Mucosa of stomach (tissue), 1 donor: ENCODE measurements around the gene HSD17B11.
"Not testable (repeated sequence)": the region's sequence is repeated elsewhere in the genome, so short reads cannot be mapped to it uniquely, and the experiment has no call there.

Experiments used
- H3K27me3 ChIP-seq: one replicate; pipeline ENCODE4 v1.7.0; 2013; ENCODE audit warnings: mild to moderate bottlenecking, low read length; ENCODE audit not compliant: control insufficient read depth, insufficient read depth
- H3K36me3 ChIP-seq: one replicate; pipeline ENCODE4 v1.7.0; 2013; ENCODE audit warnings: low read length; ENCODE audit not compliant: control insufficient read depth, insufficient read depth
- H3K4me1 ChIP-seq: one replicate; pipeline ENCODE4 v1.7.0; 2013; ENCODE audit warnings: mild to moderate bottlenecking, low read length; ENCODE audit not compliant: control insufficient read depth, insufficient read depth
- H3K4me3 ChIP-seq: one replicate; pipeline ENCODE4 v1.7.0; 2013; ENCODE audit warnings: low read length
- H3K9ac ChIP-seq: one replicate; pipeline ENCODE4 v1.7.0; 2013; ENCODE audit warnings: mild to moderate bottlenecking, low read length, moderate library complexity
- H3K9me3 ChIP-seq: one replicate; pipeline ENCODE4 v1.7.0; 2013; ENCODE audit warnings: mild to moderate bottlenecking, low read length, moderate library complexity; ENCODE audit not compliant: control insufficient read depth
- donor health status: Pancreatic carcinoma.

Gene HSD17B11

DNA sequence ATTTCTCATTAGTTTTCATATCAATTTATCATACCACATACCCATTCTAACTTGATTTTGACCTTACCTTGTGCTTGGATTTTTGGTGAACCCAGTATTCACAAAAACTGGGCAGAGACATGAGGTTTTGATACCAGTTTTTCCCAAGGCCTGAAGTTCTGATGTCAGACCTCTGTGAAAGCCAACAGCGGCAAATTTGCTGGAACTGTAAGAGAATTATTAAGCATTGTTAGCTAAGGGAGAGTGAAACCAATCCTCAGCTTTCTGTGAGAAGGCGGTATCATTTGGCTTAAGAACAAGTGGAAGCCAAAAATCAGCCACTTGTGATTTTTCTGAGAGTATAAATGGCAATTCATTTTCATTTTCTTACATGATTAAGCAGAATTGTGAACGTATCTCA is 77.2 kb downstream of the HSD17B11 start:
- no peaks in the 10 kb centered on the region for H3K9me3 ChIP-seq
- H3K36me3 ChIP-seq: no peaks in the 10 kb centered on the region
- H3K27me3 ChIP-seq: no peaks in the 10 kb centered on the region
- H3K9ac ChIP-seq: no peak overlapping the region
- H3K4me3 ChIP-seq: no peak overlapping the region
- H3K4me1 ChIP-seq: no peaks in the 10 kb centered on the region

DNA sequence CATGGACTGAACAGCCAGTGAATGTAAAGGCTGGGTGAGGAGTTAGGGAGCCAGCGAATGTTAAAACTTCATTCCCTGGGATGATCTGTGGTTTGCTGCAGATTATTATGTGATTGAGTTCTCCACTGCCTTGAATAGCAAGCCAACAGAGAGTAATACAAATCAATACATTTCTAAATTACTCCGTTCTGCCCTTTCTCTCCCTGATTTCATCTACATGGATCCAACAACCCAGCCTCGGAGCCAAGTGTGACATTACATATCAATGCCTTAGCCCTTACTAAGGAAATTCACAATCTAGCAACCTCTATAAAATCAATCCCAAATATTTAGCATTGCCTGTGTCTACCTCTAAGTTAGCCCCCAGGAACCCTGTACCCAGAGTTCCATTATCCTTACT is 79.3 kb downstream of the HSD17B11 start:
- no peaks in the 10 kb centered on the region for H3K27me3 ChIP-seq
- no peaks in the 10 kb centered on the region for H3K36me3 ChIP-seq
- H3K4me1 ChIP-seq: no peaks in the 10 kb centered on the region
- H3K9me3 ChIP-seq: no peaks in the 10 kb centered on the region
- no peak overlapping the region for H3K9ac ChIP-seq
- no peak overlapping the region for H3K4me3 ChIP-seq

DNA sequence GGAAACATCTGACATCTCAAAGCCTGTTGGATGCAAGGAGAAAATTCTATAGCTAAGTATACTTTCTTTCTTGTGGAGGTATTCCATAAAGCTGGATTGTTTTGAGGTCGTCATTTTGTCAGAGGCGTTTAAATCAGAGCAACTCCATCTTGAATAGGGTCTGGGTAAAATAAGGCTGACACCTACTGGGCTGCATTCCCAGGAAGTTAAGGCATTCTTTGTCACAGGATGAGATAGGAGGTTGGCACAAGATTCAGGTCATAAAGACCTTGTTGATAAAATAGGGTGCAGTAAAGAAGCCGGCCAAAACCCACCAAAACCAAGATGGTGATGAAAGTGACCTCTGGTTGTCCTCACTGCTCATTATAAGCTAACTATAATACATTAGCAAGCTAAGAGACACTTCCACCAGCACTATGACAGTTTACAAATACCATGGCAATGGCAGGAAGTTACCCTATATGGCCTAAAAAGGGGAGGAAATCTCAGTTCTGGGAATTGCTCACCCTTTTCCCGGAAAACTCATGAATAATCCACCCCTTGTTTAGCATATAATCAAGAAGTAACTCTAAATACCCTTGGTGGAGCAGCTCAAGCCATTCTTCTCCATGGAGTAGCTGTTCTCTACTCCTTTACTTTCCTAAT is 80.2 kb downstream of the HSD17B11 start:
- H3K36me3 ChIP-seq: no peaks in the 10 kb centered on the region

DNA sequence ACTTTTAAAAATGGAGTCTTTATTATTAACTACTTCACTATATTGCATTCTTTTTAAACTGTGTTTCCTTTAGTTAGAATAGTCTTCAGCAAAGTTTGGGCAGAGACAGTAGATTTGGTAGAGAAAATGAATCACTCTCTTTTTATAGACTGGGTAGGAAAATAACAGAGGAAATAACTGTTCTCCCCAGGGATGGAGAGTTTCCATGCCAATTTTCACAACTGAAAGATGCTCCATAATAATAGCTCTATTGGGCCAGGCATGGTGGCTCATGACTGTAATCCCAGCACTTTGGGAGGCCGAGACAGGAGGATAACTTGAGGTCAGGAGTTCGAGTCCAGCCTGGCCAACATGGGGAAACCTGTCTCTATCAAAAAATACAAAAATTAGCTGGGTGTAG is 81.4 kb downstream of the HSD17B11 start:
- H3K27me3 ChIP-seq: no peaks in the 10 kb centered on the region
- no peak overlapping the region for H3K9ac ChIP-seq
- H3K4me3 ChIP-seq: no peak overlapping the region
- peaks cover 6% of the 10 kb centered on the region for H3K4me1 ChIP-seq
- no peaks in the 10 kb centered on the region for H3K9me3 ChIP-seq
- no peaks in the 10 kb centered on the region for H3K36me3 ChIP-seq

More for the DNA sequence above, 80.2 kb downstream of the HSD17B11 start:
- Histone ChIP-seq H3K9ac (no peak overlapping the region), H3K9me3 (no peaks in the 10 kb centered on the region), H3K27me3 (no peaks in the 10 kb centered on the region), H3K4me3 (no peak overlapping the region), H3K4me1 (peaks cover 3% of the 10 kb centered on the region)

DNA sequence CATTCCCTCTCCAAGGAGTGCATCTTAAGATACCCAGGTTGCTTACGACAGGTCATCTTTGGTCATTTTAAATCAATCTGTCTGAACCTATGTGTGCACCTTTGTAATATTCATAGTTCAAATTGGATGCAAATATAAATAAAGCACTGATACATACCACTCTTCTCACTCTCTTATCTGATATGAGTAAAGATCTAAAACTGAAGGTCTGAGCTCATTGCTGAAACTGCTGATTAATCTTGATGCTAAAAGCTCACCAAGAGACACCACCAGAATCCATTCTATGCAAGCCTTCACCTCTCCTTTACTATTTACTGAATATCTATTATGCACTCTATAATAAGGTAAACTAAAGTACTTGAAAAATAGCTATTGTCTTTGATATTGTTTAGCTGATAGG is 84.9 kb downstream of the HSD17B11 start:
- H3K4me3 ChIP-seq: no peak overlapping the region
- no peaks in the 10 kb centered on the region for H3K27me3 ChIP-seq
- peaks cover 6% of the 10 kb centered on the region for H3K4me1 ChIP-seq
- no peak overlapping the region for H3K9ac ChIP-seq
- no peaks in the 10 kb centered on the region for H3K9me3 ChIP-seq
- H3K36me3 ChIP-seq: no peaks in the 10 kb centered on the region

DNA sequence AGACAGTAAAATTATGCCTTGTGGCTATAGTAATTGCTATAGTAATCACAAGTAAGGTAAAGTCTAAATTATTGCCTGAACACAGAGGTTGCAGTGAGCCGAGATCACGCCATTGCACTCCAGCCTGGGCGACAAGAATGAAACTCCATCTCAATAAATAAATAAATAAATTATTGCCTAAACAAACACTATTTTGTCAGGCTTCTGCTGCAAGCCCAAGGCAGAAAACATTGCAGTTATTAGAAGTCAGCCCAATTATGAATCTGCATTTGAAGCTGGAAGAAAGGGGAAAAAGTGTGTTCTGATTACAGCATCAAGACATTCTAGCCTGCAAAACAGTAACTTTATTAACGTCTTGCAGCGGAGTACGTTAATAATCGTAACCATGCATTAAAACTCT is 85.4 kb downstream of the HSD17B11 start:
- Histone ChIP-seq H3K9me3 (no peaks in the 10 kb centered on the region), H3K36me3 (no peaks in the 10 kb centered on the region), H3K27me3 (no peaks in the 10 kb centered on the region), H3K9ac (no peak overlapping the region), H3K4me1 (peaks cover 6% of the 10 kb centered on the region), H3K4me3 (no peak overlapping the region)

DNA sequence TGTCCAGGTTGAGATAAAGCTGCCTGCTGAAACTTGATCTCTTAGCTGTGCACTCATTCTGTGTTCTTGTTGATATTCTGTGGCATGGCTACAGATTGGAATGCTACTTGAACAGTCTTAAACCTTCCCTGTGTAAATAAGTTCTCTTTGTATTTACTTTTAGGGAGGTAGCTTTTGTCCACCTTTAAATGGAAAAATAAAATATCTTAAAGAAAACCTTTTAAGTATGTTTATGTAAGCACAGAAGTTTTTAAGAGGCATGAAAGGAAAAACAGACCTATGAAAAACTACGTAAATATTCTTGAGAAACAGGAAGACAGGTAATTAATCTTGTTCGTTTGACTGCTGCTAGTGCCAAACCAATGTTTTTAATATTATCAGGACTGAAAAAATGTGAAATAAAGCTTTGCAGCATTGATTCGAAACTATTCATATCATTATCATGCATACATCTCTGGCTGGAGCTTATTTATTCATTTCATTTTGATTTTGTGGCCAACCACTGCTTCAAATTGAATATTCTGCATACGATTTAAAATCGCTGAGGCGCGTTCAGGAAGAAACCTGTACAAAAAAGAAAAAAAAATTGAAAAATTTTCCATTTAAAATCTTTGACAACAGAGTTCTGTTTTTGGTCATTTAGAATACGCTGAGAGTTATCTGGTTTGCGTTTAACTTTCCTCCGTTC is 86.1 kb downstream of the HSD17B11 start:
- Histone ChIP-seq H3K27me3 (no peaks in the 10 kb centered on the region), H3K4me3 (no peak overlapping the region), H3K4me1 (peaks cover 6% of the 10 kb centered on the region), H3K9ac (no peak overlapping the region), H3K9me3 (no peaks in the 10 kb centered on the region), H3K36me3 (no peaks in the 10 kb centered on the region)

DNA sequence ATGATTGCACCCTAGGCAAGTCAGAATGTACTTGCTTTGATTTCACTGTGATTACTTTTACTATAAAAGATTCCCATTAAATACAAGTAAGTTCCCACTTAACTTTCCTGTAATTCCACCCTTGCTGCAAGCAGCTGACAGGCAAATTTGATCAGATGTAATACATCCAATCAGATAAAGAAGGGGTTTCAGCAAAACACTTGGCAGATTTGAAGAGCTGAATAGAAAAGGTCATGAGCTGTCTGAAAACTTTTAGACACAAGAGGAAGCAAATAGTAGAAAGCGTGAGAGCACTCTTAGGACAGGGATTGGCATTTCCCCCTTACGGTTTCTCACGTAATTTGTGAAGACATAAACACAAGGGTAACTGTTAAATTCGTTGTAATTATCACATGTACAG is 91.1 kb downstream of the HSD17B11 start:
- H3K4me1 ChIP-seq: no peaks in the 10 kb centered on the region
- no peaks in the 10 kb centered on the region for H3K9me3 ChIP-seq
- no peaks in the 10 kb centered on the region for H3K27me3 ChIP-seq
- H3K9ac ChIP-seq: no peak overlapping the region
- no peak overlapping the region for H3K4me3 ChIP-seq
- H3K36me3 ChIP-seq: no peaks in the 10 kb centered on the region

DNA sequence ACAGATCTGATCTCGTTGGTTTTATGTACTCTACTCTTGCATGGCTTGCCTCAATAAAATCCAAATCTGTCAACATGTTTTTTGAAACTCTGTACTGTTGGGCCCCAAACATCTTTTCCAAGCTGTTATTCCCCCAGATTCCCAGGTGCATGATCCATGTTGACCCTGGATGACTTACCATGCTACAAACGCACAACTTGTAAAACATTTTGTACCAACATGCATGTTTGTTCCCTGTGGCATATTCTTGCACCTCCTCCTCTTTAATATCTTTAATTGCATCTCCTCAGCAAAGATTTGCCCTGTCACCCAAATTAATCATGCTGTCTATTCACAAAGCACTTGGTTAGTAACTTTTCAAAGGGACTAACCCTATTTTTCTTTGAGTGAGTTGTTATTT is 92.6 kb downstream of the HSD17B11 start:
- Histone ChIP-seq H3K27me3 (no peaks in the 10 kb centered on the region), H3K4me1 (no peaks in the 10 kb centered on the region), H3K36me3 (no peaks in the 10 kb centered on the region), H3K4me3 (no peak overlapping the region), H3K9ac (no peak overlapping the region), H3K9me3 (no peaks in the 10 kb centered on the region)

DNA sequence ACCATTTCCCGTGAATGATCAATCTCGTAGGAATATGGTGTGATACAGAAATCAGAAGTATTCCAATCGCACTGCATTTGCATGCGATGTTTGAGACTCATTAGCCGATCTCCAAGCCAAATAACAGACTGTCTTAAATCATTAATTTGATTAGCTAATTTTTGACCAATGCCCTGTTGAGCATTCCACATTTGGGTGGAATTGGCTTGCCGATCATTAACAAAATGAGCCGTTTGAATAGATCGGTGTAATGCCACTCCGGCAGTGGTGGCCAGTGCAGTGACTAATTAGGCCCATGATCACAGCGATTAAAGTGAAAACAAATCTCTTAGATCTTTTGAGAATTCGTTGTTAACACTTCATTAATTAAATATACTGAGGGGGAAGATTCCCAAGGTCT is 96.1 kb downstream of the HSD17B11 start:
- H3K36me3 ChIP-seq, H3K9ac ChIP-seq, H3K27me3 ChIP-seq, H3K9me3 ChIP-seq, H3K4me1 ChIP-seq, H3K4me3 ChIP-seq: not testable (repeated sequence)

DNA sequence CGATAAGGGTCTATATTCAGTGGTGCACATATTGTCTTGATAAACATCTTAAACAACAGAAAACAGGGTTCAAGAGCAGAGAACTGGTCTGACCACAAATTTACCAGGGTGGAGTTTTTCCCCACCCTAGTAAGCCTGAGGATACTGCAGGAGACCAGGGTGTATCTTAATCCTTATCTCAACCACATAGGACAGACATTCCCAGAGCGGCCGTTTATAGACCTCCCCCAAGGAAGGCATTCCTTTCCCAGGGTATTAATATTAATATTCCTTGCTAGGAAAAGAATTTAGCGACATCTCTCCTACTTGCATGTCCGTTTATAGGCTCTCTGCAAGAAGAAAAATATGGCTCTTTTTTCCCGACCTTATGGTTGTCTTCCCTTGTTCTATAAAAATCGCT is 97.1 kb downstream of the HSD17B11 start:
- not testable (repeated sequence) for H3K36me3 ChIP-seq, H3K9ac ChIP-seq, H3K4me1 ChIP-seq, H3K4me3 ChIP-seq, H3K27me3 ChIP-seq, H3K9me3 ChIP-seq

DNA sequence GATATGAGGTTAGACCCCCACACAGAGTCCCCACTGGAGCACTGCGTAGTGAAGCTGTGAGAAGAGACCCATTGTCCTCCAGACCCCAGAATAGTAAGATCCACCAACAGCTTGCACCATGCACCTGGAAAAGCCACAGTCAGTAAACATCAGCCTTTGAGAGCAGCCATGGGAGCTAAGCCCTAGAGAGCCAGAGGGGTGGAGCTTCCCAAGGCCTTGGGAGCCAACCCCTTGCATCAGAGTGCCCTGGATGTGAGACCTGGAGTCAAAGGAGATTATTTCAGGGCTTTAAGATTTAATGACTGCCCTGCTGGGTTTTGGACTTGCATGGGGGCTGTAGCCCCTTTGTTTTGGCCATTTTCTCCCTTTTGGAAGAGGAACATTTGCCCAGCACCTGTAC is 104.0 kb downstream of the HSD17B11 start:
- Histone ChIP-seq H3K9me3 (no peaks in the 10 kb centered on the region), H3K27me3 (no peaks in the 10 kb centered on the region), H3K4me3 (no peak overlapping the region), H3K4me1 (no peaks in the 10 kb centered on the region), H3K36me3 (no peaks in the 10 kb centered on the region), H3K9ac (no peak overlapping the region)
